ENCODE data around the gene RTEL1. TPM values are rescaled to one million over a fixed set of nuclear protein-coding genes. Genes with fewer than 3 reads are reported as not detected.

RTEL1 gene
- total RNA-seq, 1 experiment from 2014 or later = 58.0 TPM

DNA sequence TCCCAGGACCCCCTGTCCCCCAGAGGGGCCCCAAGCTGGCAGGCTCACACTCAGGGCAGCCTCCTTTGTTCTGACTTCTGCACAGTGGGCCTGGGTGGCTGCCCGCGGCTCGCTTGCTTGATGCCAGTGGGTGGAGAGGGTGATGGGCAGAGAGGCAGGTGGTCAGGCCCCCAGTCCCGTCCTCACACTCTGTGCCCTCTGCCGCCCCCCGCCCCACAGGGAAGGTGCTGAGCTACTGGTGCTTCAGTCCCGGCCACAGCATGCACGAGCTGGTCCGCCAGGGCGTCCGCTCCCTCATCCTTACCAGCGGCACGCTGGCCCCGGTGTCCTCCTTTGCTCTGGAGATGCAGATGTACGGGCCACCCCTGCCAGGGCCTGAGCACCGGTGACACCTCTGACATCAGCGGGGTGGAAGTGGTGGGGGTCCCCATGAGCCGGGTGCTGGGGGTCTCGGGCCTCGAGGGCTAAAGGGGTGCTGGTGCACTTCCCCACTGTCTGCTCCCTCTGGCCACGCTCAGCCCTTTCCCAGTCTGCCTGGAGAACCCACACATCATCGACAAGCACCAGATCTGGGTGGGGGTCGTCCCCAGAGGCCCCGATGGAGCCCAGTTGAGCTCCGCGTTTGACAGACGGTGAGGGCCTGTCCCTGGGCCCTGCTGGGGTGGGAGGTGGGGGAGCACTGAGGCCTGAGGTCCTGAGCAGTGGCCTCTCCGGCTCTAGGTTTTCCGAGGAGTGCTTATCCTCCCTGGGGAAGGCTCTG, 29.5 kb downstream of the RTEL1 start:
- Histone ChIP-seq H3K4me2 (ENCODE audit: low read length) (peak overlapping the region; percentile 80), H3K9me2 (ENCODE audit: insufficient read depth) (no peaks in the 10 kb centered on the region)
- BruUV-seq (replicated peaks) = no TSS peak

More for the DNA sequence above, 29.5 kb downstream of the RTEL1 start:
- Histone ChIP-seq H3K9me3 (ENCODE audit: control insufficient read depth in 1 of 2, insufficient read depth in 1 of 2, low read depth in 1 of 2, low read length in 2 of 2) (no peaks in the 10 kb centered on the region), H3K27ac (ENCODE audit: low read depth, low read length) (peak overlapping the region; percentile 100), H3K4me3 (replicated peaks in 1 of 2; ENCODE audit: low read depth in 1 of 2, low read length in 2 of 2) (no peak overlapping the region), H3K27me3 (ENCODE audit: insufficient read depth, low read length) (no peaks in the 10 kb centered on the region), H2AFZ (ENCODE audit: low read depth, low read length, poor library complexity, severe bottlenecking) (no peak overlapping the region), H3K36me3 (ENCODE audit: control insufficient read depth in 1 of 2, insufficient read depth in 2 of 2, low read length in 2 of 2) (peaks cover 0 to 10% of the 10 kb centered on the region in 2 experiments; a peak in 1 of 4 replicates), H3K9ac (ENCODE audit: low read length) (peak overlapping the region; percentile 67), H3K4me1 (ENCODE audit: control insufficient read depth in 1 of 2, insufficient read depth in 2 of 2, low read length in 2 of 2) (peaks cover 55 to 90% of the 10 kb centered on the region in 2 experiments), H4K20me1 (ENCODE audit: insufficient read depth) (no peaks in the 10 kb centered on the region), H3K79me2 (ENCODE audit: insufficient read depth, low read length) (peaks cover 30% of the 10 kb centered on the region)
- ATAC-seq (no peak), DNase-seq (ENCODE audit: low read depth, low spot score) (no peak)
- POLR2A ChIA-PET = interaction anchor here (0.8 to 1.0 kb wide), 3 partner anchors 29 to 45 kb away, joined by 3 to 5 read pairs (median 4); partner anchors contain the start of gene RTEL1
- intact Hi-C loops (cut with micrococcal nuclease) = no loop called here
- CTCF ChIA-PET = no interaction called here
- RAD21 ChIA-PET (ENCODE audit: low non-redundant PET in 1 of 2, low total read pairs in 2 of 2, uncharacterized antibody in 2 of 2, unreplicated experiment in 2 of 2) = interaction anchor here in 1 of 2 experiments (1.1 kb wide), 1 partner anchor 28 kb away, joined by 4 read pairs; no protein-coding TSS in a partner anchor
- TF ChIP-seq, protein P1, sequence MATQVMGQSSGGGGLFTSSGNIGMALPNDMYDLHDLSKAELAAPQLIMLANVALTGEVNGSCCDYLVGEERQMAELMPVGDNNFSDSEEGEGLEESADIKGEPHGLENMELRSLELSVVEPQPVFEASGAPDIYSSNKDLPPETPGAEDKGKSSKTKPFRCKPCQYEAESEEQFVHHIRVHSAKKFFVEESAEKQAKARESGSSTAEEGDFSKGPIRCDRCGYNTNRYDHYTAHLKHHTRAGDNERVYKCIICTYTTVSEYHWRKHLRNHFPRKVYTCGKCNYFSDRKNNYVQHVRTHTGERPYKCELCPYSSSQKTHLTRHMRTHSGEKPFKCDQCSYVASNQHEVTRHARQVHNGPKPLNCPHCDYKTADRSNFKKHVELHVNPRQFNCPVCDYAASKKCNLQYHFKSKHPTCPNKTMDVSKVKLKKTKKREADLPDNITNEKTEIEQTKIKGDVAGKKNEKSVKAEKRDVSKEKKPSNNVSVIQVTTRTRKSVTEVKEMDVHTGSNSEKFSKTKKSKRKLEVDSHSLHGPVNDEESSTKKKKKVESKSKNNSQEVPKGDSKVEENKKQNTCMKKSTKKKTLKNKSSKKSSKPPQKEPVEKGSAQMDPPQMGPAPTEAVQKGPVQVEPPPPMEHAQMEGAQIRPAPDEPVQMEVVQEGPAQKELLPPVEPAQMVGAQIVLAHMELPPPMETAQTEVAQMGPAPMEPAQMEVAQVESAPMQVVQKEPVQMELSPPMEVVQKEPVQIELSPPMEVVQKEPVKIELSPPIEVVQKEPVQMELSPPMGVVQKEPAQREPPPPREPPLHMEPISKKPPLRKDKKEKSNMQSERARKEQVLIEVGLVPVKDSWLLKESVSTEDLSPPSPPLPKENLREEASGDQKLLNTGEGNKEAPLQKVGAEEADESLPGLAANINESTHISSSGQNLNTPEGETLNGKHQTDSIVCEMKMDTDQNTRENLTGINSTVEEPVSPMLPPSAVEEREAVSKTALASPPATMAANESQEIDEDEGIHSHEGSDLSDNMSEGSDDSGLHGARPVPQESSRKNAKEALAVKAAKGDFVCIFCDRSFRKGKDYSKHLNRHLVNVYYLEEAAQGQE (IDR thresholded peaks at IDR 0.05; ENCODE audit: low read depth) = no peak
- TF ChIP-seq ZNF274 (IDR thresholded peaks at IDR 0.05; ENCODE audit: low read depth, low read length) (no peak), RAD21 (IDR thresholded peaks at IDR 0.05; ENCODE audit: low read depth) (no peak), TCF7L2 (IDR thresholded peaks at IDR 0.05; ENCODE audit: borderline replicate concordance, extremely low read depth, insufficient read depth, insufficient read length) (no peak), ZFX (IDR thresholded peaks at IDR 0.05) (no peak), EGR1 (IDR thresholded peaks at IDR 0.05; ENCODE audit: low read depth) (no peak), SP1 (IDR thresholded peaks at IDR 0.05; ENCODE audit: low read depth) (no peak), POLR2A (IDR thresholded peaks at IDR 0.05; ENCODE audit: borderline replicate concordance, extremely low read depth, insufficient read depth, insufficient read length) (no peak)
- TF ChIP-seq, protein P2, sequence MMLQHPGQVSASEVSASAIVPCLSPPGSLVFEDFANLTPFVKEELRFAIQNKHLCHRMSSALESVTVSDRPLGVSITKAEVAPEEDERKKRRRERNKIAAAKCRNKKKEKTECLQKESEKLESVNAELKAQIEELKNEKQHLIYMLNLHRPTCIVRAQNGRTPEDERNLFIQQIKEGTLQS (IDR thresholded peaks at IDR 0.05) = no peak
- TF ChIP-seq, protein P3, sequence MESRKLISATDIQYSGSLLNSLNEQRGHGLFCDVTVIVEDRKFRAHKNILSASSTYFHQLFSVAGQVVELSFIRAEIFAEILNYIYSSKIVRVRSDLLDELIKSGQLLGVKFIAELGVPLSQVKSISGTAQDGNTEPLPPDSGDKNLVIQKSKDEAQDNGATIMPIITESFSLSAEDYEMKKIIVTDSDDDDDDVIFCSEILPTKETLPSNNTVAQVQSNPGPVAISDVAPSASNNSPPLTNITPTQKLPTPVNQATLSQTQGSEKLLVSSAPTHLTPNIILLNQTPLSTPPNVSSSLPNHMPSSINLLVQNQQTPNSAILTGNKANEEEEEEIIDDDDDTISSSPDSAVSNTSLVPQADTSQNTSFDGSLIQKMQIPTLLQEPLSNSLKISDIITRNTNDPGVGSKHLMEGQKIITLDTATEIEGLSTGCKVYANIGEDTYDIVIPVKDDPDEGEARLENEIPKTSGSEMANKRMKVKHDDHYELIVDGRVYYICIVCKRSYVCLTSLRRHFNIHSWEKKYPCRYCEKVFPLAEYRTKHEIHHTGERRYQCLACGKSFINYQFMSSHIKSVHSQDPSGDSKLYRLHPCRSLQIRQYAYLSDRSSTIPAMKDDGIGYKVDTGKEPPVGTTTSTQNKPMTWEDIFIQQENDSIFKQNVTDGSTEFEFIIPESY (IDR thresholded peaks at IDR 0.05; ENCODE audit: extremely low read depth, insufficient replicate concordance, low read length) = no peak
- TF ChIP-seq, protein P4, sequence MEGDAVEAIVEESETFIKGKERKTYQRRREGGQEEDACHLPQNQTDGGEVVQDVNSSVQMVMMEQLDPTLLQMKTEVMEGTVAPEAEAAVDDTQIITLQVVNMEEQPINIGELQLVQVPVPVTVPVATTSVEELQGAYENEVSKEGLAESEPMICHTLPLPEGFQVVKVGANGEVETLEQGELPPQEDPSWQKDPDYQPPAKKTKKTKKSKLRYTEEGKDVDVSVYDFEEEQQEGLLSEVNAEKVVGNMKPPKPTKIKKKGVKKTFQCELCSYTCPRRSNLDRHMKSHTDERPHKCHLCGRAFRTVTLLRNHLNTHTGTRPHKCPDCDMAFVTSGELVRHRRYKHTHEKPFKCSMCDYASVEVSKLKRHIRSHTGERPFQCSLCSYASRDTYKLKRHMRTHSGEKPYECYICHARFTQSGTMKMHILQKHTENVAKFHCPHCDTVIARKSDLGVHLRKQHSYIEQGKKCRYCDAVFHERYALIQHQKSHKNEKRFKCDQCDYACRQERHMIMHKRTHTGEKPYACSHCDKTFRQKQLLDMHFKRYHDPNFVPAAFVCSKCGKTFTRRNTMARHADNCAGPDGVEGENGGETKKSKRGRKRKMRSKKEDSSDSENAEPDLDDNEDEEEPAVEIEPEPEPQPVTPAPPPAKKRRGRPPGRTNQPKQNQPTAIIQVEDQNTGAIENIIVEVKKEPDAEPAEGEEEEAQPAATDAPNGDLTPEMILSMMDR (IDR thresholded peaks at IDR 0.05 in 2 of 3, conservative IDR thresholded peaks at IDR 0.05 in 1 of 3; ENCODE audit: borderline replicate concordance in 1 of 3, insufficient read depth in 1 of 3, low read depth in 2 of 3, low read length in 2 of 3) = no peak

Data from HCT116 (cell line).